Pancreas (tissue), 10 donors: Measurements from ENCODE around the gene KCNQ1OT1. TPM values are rescaled to one million over a fixed set of nuclear protein-coding genes. Genes with fewer than 3 reads are reported as not detected.
A peak's percentile ranks its signal among the peaks of the same experiment; 100 is the strongest.

ENCODE experiments used
- ATAC-seq, 4 donors: fragments of 200-7000 bp; cut with Tn5 transposase; one replicate each; pipeline versions ENCODE4 v1.8.0 to v1.9.1; 2020; ENCODE audit warnings: mild to moderate bottlenecking in 4 of 4, moderate library complexity in 4 of 4
- DNase-seq, 6 donors: peaks; one replicate each; pipeline ENCODE4 v3.0.0-alpha.2; 2020
- FAIRE-seq: peaks from 2 replicates; lab custom pipeline; 2012; peaks lifted over from hg19 to GRCh38; lab: Jason Lieb, UNC
- H3K27ac ChIP-seq, 4 donors: fragments of 200-600 bp; sonication (generic); 1 replicate in 3 of 4; 2 replicates in 1 of 4; pipeline versions ENCODE4 v1.5.0 to v1.8.0; 2020
- H3K27me3 ChIP-seq, 4 donors: fragments of 200-600 bp; one replicate each; pipeline ENCODE4 v1.8.0; 2021
- H3K36me3 ChIP-seq, 3 donors: fragments of 200-600 bp; sonication (generic) in 1 of 3; one replicate each; pipeline versions ENCODE4 v1.5.0 to v1.8.0; 2020 to 2021
- H3K4me1 ChIP-seq, 3 donors: fragments of 200-600 bp; one replicate each; pipeline ENCODE4 v1.8.0; 2021
- H3K4me3 ChIP-seq, 4 donors: fragments of 200-600 bp; sonication (generic) in 2 of 4; one replicate each; pipeline versions ENCODE4 v1.5.0 to v1.8.0; 2020 to 2021
- H3K9me3 ChIP-seq, 4 donors: fragments of 200-600 bp; one replicate each; pipeline ENCODE4 v1.8.0; 2021
- CTCF ChIP-seq, 4 donors: fragments of 200-600 bp; sonication (generic) in 3 of 4; IDR thresholded peaks; one replicate each; pipeline versions ENCODE4 v1.5.0 to v1.8.0; 2021; ENCODE audit warnings: antibody characterized with exemption in 4 of 4
- WGBS, 2 donors: extraction: QIAGEN DNeasy Blood & Tissue Kit; methylation state at CpG; one replicate each; pipeline ENCODE4 v1.1.7; 2013; 5-methylcytosine and 5-hydroxymethylcytosine counted together
- intact Hi-C, 3 donors: fragments of 100-400 bp; cut with DNase I; formaldehyde crosslinking; loops; one replicate each; pipeline versions ENCODE4 v1.11.1 to v1.14.2; 2022
- polyA plus RNA-seq, 2 donors: library from polyadenylated mRNA; stranded (reverse); fragments of 200-250 nt; gene quantifications; one replicate each; pipeline ENCODE4 v1.2.3, GENCODE V29; 2013
- total RNA-seq, 6 donors: library from RNA; stranded (reverse); fragmentation: NEBNext Ultra II Directional in 4 of 6; extraction: Animal tissue kit (Norgen Biotek cat#: 25700) in 4 of 6; gene quantifications; one replicate each; pipeline versions ENCODE4 v1.2.1 to v1.2.4, GENCODE V29; 2021 to 2023
- donor health status: healthy with polysubstance abuse.
- donor health status: DM: no; HTN: no; CAD: no; lungs with moderate emphysema.
- donor health status: DM: no; HTN: no; CAD: no.
- donor health status: control.
- donor health status: control.
- donor health status: Bipolar disorder and iron deficiency.
- donor health status: DM: yes; HTN: yes; CAD: no.
- donor health status: DM: no; HTN: no; CAD: no.
- donor health status: DM: no; HTN: no; CAD: no.
- donor health status: DM: yes; HTN: yes; CAD: no.

The KCNQ1OT1 gene
- total and polyA plus RNA-seq, 8 donors = 0.31 to 1.9 (median 1.4) TPM

DNA sequence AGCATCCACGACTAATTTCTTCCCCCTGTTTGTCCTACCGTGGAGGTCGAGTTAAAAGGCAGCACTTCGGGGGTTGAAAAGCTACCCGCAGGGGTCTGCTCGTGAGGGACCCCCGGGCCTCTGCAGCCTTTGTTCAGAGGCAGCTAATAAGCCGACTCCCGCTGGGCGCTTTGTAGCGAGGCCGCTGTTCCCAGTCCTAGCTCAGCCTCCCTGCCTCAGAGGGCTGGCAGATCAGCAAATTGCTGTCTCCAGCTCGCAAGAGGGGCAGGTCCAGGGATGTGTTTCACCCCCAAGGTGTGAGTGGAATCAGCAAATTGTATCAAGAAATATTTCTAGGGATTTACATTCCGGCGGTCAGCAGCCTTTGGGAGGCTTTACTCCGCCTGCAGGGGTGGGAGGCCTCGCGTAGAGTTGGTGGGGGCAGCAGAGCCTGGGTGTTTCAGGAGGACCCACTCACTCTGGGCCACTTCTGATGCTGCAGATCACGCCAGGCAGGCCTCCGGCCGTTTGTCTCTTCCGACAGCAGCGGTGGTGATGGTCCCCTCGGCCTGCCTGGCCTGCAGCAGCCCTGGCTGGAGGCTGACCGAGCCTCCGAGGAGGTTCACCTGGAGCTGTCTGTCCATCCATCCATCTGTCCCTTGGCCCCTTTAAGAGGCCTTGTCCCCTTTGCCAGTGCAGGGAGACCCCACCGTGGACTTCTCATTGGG lies 21.6 kb upstream of the KCNQ1OT1 start:
- Histone ChIP-seq H3K27ac (no peak overlapping the region), H3K9me3 (no peaks in the 10 kb centered on the region), H3K4me1 (no peaks in the 10 kb centered on the region), H3K36me3 (no peaks in the 10 kb centered on the region), H3K27me3 (no peaks in the 10 kb centered on the region), H3K4me3 (no peak overlapping the region)
- WGBS, 2 donors = 90 to 93% methylated on average over 27 of the region's 27 CpGs
- intact Hi-C loops = no loop called here
- TF ChIP-seq CTCF (IDR thresholded peaks at IDR 0.05) = no peak
- FAIRE-seq = no peak
- ATAC-seq = no peak
- DNase-seq = peak in 1 of 6 donors; percentile 51

DNA sequence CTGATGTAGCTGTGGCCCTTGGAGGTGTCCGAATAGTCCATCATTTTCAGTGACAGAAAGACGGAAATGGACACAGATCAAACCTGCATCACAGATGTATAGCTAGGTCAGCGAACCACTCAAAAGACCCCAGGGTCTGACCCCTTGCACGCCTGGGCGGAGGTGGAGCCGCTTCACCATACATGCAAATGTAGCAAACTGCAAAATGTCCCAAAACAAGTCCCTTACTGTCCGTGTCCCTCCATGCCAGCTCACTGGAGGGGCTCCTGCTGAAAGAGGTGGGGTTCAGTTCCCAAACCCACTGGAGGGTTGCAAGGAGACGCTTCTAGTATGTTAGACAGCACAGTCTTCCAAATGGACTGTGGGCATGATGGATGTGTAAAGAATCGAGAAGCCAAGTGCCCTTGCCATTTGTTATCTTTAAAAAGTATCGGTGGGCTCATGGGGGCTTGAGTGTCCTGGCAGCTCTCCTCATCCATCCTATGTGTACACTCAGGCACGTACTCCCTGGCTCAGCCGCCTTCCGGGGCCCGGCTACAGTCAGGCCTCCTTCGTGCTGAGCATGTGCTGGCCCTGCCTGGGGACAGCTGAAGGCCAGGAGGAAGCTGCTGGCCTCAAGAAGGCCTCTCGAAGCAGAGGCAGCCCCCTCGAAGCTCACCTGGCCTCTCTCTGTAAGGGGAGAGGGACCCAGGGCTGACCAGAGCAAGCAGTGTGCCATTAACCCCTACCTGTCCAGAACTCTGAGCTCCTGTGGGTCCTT lies 20.2 kb upstream of the KCNQ1OT1 start:
- intact Hi-C loops = no loop called here
- ATAC-seq (no peak), FAIRE-seq (no peak), DNase-seq (peak in 1 of 6 donors; percentile 26)
- H3K36me3 ChIP-seq = no peaks in the 10 kb centered on the region
- H3K27ac ChIP-seq = no peak overlapping the region
- TF ChIP-seq CTCF (IDR thresholded peaks at IDR 0.05) = no peak
- no peaks in the 10 kb centered on the region for H3K4me1 ChIP-seq
- no peak overlapping the region for H3K4me3 ChIP-seq
- H3K9me3 ChIP-seq = no peaks in the 10 kb centered on the region
- no peaks in the 10 kb centered on the region for H3K27me3 ChIP-seq
- 81 to 92% methylated on average over 17 of the region's 17 CpGs for WGBS, 2 donors

DNA sequence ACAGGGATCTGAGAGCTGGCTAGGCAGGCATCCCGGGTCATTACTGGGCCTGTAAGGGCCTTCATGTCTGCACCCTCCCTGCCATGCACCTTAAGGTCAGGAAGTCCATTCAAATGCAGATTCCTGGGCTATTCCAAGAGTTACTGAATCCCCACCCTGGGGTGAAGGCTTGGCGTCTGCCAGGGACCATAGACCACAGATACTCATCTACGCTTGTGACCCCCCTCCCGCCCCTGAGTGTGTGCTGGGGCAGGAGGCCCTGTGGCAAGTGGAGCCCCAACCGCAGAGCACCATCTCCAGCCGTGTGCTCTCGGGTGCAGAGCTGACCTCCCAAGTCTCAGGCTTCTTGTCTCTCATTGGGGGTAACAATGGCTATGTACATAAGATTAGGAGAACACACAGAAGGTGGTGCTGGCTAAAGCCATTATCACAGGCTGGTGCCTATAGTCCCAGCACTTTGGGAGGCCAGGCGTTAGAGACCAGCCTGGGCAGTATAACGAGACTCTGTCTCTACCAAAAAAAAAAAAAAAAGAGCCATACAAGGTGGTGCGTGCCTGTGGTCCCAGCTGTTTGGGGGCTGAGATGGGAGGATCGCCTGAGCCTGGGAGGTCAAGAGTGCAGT lies 19.1 kb upstream of the KCNQ1OT1 start:
- peak in 1 of 6 donors; percentile 28 for DNase-seq
- Histone ChIP-seq H3K27ac (no peak overlapping the region), H3K4me1 (no peaks in the 10 kb centered on the region), H3K4me3 (no peak overlapping the region), H3K36me3 (no peaks in the 10 kb centered on the region), H3K9me3 (no peaks in the 10 kb centered on the region), H3K27me3 (no peaks in the 10 kb centered on the region)
- no peak for TF ChIP-seq CTCF (IDR thresholded peaks at IDR 0.05)
- WGBS, 2 donors = 95 to 99% methylated on average over 11 of the region's 11 CpGs
- intact Hi-C loops = no loop called here
- FAIRE-seq = no peak
- no peak for ATAC-seq

DNA sequence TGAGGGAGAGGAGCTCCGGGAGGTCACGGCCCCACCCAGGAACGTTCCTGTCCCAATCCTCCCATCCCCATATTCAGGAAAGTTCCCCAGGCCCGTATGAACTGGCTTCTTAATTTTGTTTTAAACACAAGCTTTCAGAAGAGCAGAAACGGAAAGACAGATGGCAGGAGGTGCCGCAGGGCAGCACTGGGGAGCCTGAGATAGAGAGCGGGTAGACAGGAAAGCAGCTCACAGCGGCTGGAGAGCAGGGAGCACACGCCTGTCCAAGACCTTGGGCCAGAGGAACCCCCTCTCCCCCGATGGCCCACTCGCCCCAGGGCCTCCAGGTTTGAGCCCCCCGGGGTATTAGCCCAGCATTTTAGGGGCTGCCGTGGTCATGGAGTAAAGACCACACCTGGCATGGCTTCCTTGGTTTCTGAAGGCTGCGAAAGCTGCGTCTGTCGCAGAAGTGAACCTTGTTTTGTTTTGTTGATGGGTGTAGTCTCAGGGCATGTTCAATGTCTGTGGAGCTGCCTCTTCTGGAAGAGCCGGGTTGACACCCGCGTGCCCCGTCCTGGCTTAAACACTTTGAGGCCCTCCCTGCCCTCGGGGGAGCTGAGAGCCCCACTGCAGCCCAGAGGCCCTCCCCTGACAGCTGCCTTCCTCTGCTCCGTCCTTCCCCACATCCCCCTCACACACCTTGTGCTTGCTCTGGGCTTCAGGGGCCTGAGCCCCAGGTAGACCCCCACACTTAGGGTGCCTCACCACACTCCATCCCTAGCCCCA lies 17.9 kb upstream of the KCNQ1OT1 start:
- Histone ChIP-seq H3K4me1 (no peaks in the 10 kb centered on the region), H3K9me3 (no peaks in the 10 kb centered on the region), H3K27ac (no peak overlapping the region), H3K27me3 (no peaks in the 10 kb centered on the region), H3K4me3 (no peak overlapping the region), H3K36me3 (no peaks in the 10 kb centered on the region)
- TF ChIP-seq CTCF (IDR thresholded peaks at IDR 0.05) = no peak
- no peak for FAIRE-seq
- intact Hi-C loops = no loop called here
- 88 to 92% methylated on average over 22 of the region's 22 CpGs for WGBS, 2 donors
- peak in 1 of 4 donors; percentile 8 for ATAC-seq
- DNase-seq = peak in 1 of 6 donors; percentile 41
